GM19397 (cell line): ENCODE measurements around the gene IL4I1.

Experiments used
- ATAC-seq: cut with Tn5 transposase; IDR thresholded peaks from one replicate; pipeline ENCODE4 v1.9.1; 2021; ENCODE audit warnings: mild to moderate bottlenecking, moderate library complexity; ENCODE audit not compliant: unreplicated experiment

The IL4I1 gene

GRCh38 chr19:49904136-49904535, 7.4 kb upstream of the IL4I1 start:
- ATAC-seq, result no peak

DNA sequence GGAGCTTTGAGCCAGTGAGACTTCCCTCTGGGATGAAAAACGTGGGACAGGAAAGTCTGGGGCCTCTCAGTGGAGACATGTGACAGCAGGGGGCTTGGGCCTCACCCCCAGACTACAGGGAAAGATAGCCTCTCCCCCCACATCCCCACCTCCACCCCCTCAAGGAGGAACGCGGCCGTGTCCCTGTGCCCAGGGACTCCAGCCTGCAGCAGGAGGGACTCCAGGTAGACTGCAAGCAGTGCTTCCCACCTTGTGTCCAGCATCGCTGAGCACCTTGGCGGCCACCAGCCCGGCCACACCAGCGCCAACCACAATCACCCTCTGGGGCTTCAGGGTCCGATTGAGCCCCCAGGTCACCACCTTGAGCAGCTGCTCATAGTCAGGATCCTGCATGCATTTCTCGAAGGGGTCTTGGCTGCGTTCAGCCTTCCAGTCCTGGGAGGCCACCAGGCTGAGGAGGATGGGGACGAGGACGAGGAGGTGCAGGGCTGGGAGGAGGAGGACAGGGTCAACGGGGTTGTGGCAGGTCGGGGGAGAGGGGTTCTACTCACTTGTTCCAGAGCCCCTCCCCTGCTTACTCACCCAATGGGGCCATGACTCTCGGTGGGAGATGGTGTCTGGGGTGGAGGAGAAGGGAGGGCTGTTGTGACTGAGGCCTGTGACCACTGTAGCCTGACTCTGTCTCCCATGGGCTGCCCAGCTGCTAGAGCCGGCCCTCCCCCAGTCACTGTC, 955 bp downstream of the IL4I1 start:
- no peak for ATAC-seq

DNA sequence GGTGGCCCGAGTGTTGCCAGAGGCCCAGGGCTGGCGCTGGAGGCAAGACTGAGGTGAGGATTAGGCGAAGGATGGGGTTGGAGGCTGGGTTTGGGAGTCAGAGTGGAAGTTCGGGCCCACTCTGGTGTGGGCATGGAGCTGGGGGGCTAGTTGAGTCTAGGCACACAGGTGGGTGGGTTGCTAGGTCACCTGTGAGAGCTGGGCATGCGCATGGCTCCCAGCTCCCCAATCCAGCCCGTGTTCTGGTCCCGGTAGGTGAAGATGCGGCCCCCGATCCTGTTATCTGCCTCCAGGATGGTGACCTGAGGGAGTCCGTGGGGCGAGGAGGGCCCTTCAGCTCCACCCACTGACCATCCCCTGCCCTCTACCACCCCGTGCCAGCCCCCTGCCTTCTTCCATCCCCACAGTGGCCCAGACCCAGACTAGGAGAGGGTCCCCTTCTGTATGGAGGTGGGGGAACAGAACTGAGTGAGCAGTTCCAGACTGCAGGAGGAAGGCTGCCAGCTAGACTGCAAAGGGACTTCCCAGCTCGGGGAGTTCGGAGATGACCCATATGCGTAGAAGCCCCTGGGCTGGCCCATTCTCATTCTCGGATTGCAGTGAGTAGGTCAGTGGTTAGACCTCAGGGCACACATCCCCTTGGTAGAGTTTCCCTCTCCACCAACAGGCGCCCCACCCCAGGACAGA, 1.7 kb downstream of the IL4I1 start:
- ATAC-seq, result no peak

- ATAC-seq, result no peak
Observed at GRCh38 chr19:49894011-49894664, 2.5 kb downstream of the IL4I1 start.

GRCh38 chr19:49892716-49893115, 4.0 kb downstream of the IL4I1 start:
- no peak for ATAC-seq

DNA sequence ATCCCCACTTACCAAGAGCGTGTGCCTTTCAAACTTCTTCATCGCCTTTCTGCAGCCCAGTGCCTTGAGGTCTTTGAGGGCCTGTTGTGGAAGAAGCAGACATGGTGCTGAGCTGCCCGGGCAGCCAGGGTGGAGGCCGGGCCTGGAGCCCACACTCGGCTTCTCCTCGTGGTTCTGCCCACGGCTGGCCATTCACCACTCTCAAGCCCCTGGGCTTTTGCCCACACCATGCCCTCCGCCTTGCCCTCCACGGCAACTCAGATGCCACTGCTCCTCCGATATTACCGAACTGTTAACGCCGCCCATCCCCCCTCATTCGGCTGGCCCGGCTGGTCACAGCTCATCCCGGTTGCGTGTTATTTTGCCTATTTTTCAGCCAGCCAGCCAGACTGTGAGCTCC, 5.3 kb downstream of the IL4I1 start:
- no peak for ATAC-seq

DNA sequence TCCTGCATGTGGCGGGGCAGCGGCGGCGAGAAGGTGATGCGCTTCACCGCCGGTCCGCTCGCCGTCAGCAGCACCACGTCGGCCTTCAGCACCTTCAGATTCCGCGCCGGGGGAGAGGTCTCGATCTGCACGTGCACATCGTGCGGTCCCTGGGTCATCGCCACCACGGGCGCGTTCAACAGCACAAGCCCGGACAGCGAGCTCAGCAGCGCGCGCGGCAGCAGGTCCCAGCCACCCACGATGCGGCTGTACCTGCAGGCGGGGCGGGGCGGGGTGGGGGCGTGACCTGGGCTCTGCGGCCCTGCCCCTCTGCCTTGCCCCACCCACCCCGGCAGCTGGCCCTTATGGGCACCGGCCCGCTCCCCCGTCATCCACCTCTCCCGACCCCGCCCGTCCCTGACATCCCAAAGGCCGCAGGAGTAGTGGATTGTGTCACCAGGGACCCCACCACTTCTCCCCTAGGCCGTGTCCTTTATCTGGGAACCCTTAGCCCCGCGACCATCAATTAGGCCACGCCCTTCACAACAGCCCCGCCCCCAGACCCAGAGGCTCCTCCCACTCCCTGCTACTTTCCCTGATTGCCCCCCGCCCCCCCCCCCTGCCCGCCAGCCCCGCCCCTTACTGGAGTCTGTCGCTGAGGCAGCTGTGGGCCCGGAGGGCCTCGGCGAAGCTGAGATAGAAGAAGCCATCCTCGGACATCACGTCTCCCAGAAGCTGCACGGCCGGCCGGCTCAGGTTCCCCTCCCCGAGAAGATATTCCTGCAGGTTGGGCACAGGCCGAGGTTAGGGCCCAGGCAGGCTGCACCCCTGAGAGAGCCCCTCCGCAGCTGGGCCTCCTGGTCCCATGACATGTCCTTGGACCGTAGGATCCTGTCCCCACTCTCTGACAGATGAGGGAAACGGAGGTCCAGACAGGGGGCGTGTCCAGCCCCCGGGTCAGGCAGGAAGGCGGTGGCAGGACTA, 6.1 kb downstream of the IL4I1 start:
- ATAC-seq, result no peak

DNA sequence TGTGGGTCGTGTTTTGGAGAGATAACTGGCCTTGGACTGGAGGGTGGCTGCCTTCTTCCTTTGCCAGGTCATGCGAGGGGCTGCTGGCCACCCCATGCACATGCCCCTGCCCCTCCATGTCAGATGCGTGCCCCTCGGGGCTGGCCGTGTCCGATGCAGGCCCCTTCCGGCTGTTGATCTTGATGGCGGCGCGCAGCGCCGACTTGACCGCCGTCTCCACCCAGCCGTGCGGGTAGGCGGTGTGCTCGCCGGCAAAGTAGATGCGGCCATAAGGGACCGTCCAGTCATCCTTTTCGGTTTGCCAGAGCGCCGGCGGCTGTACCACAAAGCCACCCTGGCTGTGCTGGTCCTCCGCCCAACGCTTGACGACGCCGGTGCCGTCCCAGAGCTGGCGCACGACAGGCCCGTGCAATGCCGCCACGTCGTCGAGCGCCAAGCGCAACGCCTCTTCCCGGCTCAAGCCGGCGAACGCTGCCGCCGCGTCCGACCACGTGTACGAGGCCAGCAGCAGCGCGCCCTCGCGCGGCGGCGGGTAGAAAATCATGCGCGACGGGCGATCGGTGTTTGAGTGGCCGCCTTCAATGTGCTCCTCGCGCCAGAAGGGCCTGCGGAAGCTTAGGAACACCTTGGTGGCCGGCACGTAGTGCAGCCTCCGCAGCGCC, 6.9 kb downstream of the IL4I1 start:
- ATAC-seq, result no peak

GRCh38 chr19:49889038-49889686, 7.5 kb downstream of the IL4I1 start:
- no peak for ATAC-seq

DNA sequence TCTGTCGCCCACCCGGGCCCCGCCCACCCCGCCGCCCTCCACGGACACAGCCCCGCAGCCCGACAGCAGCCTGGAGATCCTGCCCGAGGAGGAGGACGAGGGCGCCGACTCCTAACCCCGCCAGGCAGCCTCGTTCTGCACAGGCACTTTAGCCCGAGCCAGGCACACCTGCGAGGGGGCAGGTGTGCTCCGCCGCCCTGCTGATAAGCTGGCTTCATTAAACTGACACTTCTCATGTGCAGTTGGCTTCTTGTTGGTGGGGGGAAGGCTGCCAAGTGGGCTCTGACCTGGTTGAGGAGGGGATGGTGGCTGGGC, 8.2 kb downstream of the IL4I1 start:
- ATAC-seq, result no peak

DNA sequence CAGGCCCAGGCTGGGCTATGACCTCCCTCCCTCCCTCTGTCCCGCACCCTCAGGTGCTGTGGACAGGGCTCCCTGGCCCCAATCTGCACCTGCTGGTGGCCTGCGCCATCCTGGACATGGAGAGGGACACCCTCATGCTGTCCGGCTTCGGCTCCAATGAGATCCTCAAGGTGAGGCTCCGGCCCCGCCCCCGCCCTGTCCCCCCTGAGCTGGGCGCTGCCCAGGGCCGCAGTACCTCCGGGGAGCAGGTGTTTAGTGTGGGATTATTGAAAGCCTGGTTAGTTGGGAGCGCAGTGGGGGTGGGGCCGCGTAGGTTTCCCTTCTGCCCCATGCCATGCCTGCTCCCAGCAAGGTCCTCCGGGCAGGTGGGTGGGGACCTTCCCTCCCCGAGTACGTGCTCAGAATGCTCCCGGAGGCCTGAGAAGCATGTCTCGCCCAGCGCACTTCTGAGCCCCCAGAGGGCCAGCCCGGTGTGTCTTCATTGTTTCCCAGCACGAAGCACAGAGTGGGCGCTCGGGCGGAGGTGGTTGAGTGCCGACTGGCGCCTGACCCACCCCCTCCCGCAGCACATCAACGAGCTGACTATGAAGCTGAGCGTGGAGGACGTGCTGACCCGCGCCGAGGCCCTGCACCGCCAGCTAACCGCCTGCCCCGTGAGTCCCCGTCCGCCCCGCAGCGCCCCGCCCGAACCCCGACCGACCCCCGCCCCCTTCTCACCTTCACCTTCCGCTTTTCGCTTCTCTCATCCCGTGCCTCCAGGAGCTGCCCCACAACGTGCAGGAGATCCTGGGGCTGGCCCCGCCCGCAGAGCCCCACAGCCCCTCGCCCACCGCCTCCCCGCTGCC, 8.8 kb downstream of the IL4I1 start:
- no peak for ATAC-seq

GRCh38 chr19:49887037-49887664, 9.5 kb downstream of the IL4I1 start:
- ATAC-seq, result no peak

DNA sequence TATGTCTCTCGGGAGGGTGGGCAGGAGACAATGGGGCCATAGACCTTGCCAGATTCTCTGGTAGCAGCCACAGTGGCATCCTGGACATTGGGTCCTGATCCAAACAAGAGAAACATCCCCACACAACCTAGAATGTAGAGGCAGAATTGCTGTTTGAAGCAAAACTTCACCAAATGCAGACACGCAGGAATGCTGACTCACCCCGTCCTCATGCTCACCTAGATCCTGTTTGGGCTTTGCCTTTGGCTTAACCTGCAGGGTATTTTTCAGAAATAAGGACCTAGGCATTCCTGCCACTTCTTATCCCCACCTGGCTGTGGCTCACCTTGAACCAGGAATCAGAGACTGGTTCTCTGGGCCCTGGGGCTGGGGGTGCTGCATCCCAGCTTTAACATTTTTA, 11.9 kb downstream of the IL4I1 start:
- no peak for ATAC-seq

GRCh38 chr19:49884109-49884508, 12.6 kb downstream of the IL4I1 start:
- ATAC-seq, result no peak

GRCh38 chr19:49883094-49883493, 13.6 kb downstream of the IL4I1 start:
- no peak for ATAC-seq

DNA sequence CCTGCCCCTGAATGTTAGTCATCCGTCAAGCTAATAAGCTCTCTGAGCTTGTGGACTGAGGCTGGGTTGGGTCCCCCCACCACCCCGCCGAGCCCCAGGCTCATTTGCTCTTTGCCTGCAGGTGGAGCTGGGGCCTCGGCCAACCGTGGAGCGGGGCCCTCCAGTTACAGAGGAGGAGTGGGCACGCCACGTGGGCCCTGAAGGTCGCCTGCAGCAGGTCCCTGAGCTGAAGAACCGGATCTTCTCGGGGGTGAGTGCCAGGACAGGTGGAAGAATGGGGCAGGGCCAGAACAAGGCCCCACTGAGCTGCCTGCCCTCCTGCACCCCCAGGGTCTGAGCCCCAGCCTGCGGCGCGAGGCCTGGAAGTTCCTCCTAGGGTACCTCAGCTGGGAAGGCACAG, 14.0 kb downstream of the IL4I1 start:
- no peak for ATAC-seq

- no peak for ATAC-seq
Observed at GRCh38 chr19:49881672-49882394, 14.9 kb downstream of the IL4I1 start.

- no peak for ATAC-seq
Observed at GRCh38 chr19:49881186-49881585, 15.5 kb downstream of the IL4I1 start.
